ENCODE data around the gene ABHD17C.

DNA sequence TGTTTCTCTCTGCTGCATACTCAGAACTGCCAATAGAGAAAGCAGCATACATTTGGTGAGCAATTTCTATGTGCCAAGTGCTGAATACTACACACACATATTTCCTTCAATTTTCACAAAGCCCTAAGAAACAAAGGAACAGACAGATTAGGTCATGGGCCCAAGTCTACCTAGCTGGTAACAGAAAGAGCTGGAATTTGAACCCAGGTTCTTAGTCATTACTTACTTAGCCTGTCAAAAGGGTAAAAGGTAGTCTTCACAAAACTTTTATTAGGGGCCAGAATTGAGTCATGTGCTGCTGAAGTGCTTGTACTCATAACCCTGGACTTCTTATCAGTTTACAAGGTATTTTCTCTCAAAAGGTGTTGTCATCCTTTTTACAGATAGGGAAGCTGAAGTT lies 10.4 kb upstream of the ABHD17C start:
- TF ChIP-seq CTCF (IDR thresholded peaks at IDR 0.05) (no peak), POLR2A (IDR thresholded peaks at IDR 0.05) (no peak)
